Osteoblast (primary cell): ENCODE measurements around the gene ASTN2. TPM values are rescaled to one million over a fixed set of nuclear protein-coding genes. Genes with fewer than 3 reads are reported as not detected.

ENCODE experiments used
- DNase-seq: peaks from one replicate; pipeline ENCODE4 v3.0.0; 2011; ENCODE audit warnings: low spot score, mixed read lengths; ENCODE audit not compliant: insufficient read length; ENCODE audit errors: missing footprints
- H2AFZ ChIP-seq: 2 replicates; pipeline ENCODE4 v1.6.0; 2011; ENCODE audit warnings: mild to moderate bottlenecking, low read length
- H3K27ac ChIP-seq: 2 replicates; pipeline ENCODE4 v1.5.1; 2011; ENCODE audit warnings: mild to moderate bottlenecking, low read depth, low read length, moderate library complexity
- H3K27me3 ChIP-seq: 2 replicates; pipeline ENCODE4 v1.6.0; 2012; ENCODE audit warnings: mild to moderate bottlenecking, control low read depth, inconsistent platforms, low read length, moderate library complexity; ENCODE audit not compliant: insufficient read depth
- H3K36me3 ChIP-seq: 2 replicates; pipeline ENCODE4 v1.5.1; 2011; ENCODE audit warnings: mild to moderate bottlenecking, low read length, control low read depth, moderate library complexity; ENCODE audit not compliant: insufficient read depth
- H3K4me1 ChIP-seq: 2 replicates; pipeline ENCODE4 v1.5.1; 2011; ENCODE audit warnings: mild to moderate bottlenecking, low read length, control low read depth, moderate library complexity; ENCODE audit not compliant: insufficient read depth
- H3K4me2 ChIP-seq: 2 replicates; pipeline ENCODE4 v1.6.0; 2011; ENCODE audit warnings: mild to moderate bottlenecking, low read length; ENCODE audit not compliant: insufficient read depth
- H3K4me3 ChIP-seq: fragments of 200-600 bp; sonication (generic); 3 replicates; pipeline ENCODE4 v1.5.1; 2012; ENCODE audit warnings: mild to moderate bottlenecking, low read length, inconsistent platforms; ENCODE audit not compliant: insufficient read depth
- H3K79me2 ChIP-seq: 2 replicates; pipeline ENCODE4 v1.6.0; 2012; ENCODE audit warnings: mild to moderate bottlenecking, low read length, control low read depth, inconsistent platforms; ENCODE audit not compliant: insufficient read depth
- H3K9me3 ChIP-seq: 2 replicates; pipeline ENCODE4 v1.5.1; 2011; ENCODE audit warnings: low read depth, low read length, control low read depth
- H4K20me1 ChIP-seq: 2 replicates; pipeline ENCODE4 v1.6.0; 2012; ENCODE audit warnings: mild to moderate bottlenecking, low read length, control low read depth; ENCODE audit not compliant: insufficient read depth
- CTCF ChIP-seq: IDR thresholded peaks from 2 replicates; pipeline ENCODE4 v1.5.1; 2011; ENCODE audit warnings: mild to moderate bottlenecking, low read depth, low read length, moderate library complexity; ENCODE audit errors: extremely low read depth
- total RNA-seq: library from RNA; depleted of rRNA; stranded (reverse); fragments of >200 nt; gene quantifications from 2 replicates; pipeline ENCODE4 v1.2.3, GENCODE V29; 2012

Gene ASTN2
- total RNA-seq, 1 donor: 4.7 TPM

DNA sequence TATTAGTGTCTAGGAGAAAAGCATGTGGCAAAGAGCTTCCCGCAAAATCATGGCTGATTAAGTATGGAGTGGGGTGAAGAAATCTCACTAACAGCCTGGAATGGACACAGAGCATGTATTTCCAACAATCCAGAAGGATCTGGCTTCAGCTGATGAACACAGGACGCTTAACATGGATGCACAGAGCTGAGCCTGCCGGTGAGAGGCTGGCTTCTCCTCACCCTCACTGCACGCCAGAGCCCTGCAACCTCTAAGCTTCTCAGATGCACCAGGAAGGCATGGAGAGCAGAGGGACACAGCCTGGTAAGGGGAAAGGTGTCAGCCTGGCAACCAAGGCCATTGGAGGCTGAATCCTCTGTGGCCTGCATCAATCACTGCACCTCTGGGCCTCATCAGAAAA, 429.3 kb downstream of the ASTN2 start:
- H3K4me2 ChIP-seq: no peak overlapping the region
- H3K4me3 ChIP-seq: no peak overlapping the region
- no peaks in the 10 kb centered on the region for H3K36me3 ChIP-seq
- no peaks in the 10 kb centered on the region for H3K9me3 ChIP-seq
- no peaks in the 10 kb centered on the region for H3K4me1 ChIP-seq
- no peaks in the 10 kb centered on the region for H4K20me1 ChIP-seq
- no peak overlapping the region for H3K27ac ChIP-seq
- DNase-seq: no peak
- no peaks in the 10 kb centered on the region for H3K27me3 ChIP-seq
- TF ChIP-seq CTCF: no peak
- H3K79me2 ChIP-seq: no peaks in the 10 kb centered on the region
- no peak overlapping the region for H2AFZ ChIP-seq

DNA sequence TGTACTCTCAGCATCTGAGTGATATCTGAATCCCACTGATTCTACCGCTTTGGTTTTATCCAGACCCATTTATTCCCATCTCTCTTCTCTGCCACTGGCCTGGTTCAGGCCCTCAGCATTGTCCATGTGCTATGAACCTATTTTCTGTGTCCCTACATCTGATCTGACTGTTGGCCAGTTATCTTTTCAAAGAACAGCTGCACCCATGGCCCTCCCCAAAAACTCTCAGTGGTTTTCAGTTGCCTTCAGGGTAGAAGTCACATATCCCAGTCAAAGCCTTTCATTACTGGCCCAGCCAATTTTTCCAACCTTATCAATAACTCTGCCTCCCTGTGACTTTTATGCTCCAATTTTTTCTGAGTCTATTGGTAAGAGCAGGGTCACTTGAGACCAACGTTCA, 430.7 kb downstream of the ASTN2 start:
- Histone ChIP-seq H3K79me2 (no peaks in the 10 kb centered on the region), H2AFZ (no peak overlapping the region), H3K4me1 (no peaks in the 10 kb centered on the region), H3K4me2 (no peak overlapping the region), H3K27me3 (no peaks in the 10 kb centered on the region), H3K27ac (no peak overlapping the region), H3K36me3 (no peaks in the 10 kb centered on the region), H4K20me1 (no peaks in the 10 kb centered on the region), H3K4me3 (no peak overlapping the region), H3K9me3 (no peaks in the 10 kb centered on the region)
- TF ChIP-seq CTCF: no peak
- DNase-seq: no peak

- no peak for DNase-seq
- Histone ChIP-seq H3K4me2 (no peak overlapping the region), H3K27me3 (no peaks in the 10 kb centered on the region), H4K20me1 (no peaks in the 10 kb centered on the region), H3K4me3 (no peak overlapping the region), H3K9me3 (no peaks in the 10 kb centered on the region), H3K79me2 (no peaks in the 10 kb centered on the region), H3K36me3 (no peaks in the 10 kb centered on the region), H3K4me1 (no peaks in the 10 kb centered on the region), H3K27ac (no peak overlapping the region), H2AFZ (no peak overlapping the region)
- no peak for TF ChIP-seq CTCF
Observed at GRCh38 chr9:116980582-116981120, 434.2 kb downstream of the ASTN2 start.

DNA sequence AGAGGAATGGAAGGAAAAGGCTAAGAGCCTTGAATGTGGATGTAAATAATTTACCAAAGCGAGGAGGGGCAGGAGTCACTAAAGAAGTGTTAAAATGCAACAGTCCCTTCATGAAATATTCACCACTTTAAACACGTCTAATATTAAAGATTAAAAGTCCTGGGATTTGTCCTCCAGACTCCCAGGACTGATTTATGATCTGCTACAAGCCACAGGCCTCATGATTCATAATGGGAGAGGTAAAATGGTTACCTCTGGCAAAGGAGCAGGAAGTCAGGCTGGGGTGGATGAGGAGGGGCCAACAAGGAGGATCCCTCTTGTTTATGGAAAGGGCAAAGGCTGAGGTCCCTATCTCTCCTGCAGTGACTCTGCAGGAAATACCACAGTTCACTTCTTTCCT, 435.4 kb downstream of the ASTN2 start:
- Histone ChIP-seq H3K79me2 (no peaks in the 10 kb centered on the region), H3K36me3 (no peaks in the 10 kb centered on the region), H3K4me2 (no peak overlapping the region), H3K9me3 (no peaks in the 10 kb centered on the region), H4K20me1 (no peaks in the 10 kb centered on the region), H3K4me1 (no peaks in the 10 kb centered on the region), H3K27ac (no peak overlapping the region), H2AFZ (no peak overlapping the region), H3K4me3 (no peak overlapping the region), H3K27me3 (no peaks in the 10 kb centered on the region)
- no peak for TF ChIP-seq CTCF
- no peak for DNase-seq
